IMR-90 (cell line): ENCODE results near the gene EOLA2. TPM values are rescaled to one million over a fixed set of nuclear protein-coding genes. Genes with fewer than 3 reads are reported as not detected.
"Not testable (repeated sequence)": the region's sequence is repeated elsewhere in the genome, so short reads cannot be mapped to it uniquely, and the experiment has no call there.

ENCODE experiments used
- ATAC-seq: fragments of 200-7000 bp; cut with Tn5 transposase; 2 replicates; pipeline ENCODE4 v1.9.1; 2020; ENCODE audit warnings: low read depth, mild to moderate bottlenecking, moderate library complexity
- BruUV-seq: library from RNA; stranded (reverse); fragments of 400-500 nt; replicated peaks from 2 replicates; lab custom pipeline; 2021; lab: Mats Ljungman, UMichigan
- CTCF ChIA-PET: fragments of 300-600 bp; formaldehyde crosslinking; extraction: SDS; loops from one replicate; lab custom pipeline; 2021; ENCODE audit warnings: antibody characterized with exemption; lab: Yijun Ruan, JAX
- POLR2A ChIA-PET: fragments of 300-600 bp; sonication (Branson Sonifier 250); formaldehyde crosslinking; loops from one replicate; lab custom pipeline; 2022; ENCODE audit warnings: antibody characterized with exemption; ENCODE audit not compliant: unreplicated experiment; lab: Charles Lee
- DNase-seq: peaks from one replicate; pipeline ENCODE4 v3.0.0; 2013
- H2AFZ ChIP-seq: replicated peaks from 2 replicates; pipeline ENCODE3; 2013; ENCODE audit warnings: low read length, mild to moderate bottlenecking; ENCODE audit not compliant: poor library complexity
- H2AK5ac ChIP-seq: 2 replicates; pipeline ENCODE4 v1.6.1; 2013; ENCODE audit warnings: low read depth, low read length, inconsistent platforms
- H2AK9ac ChIP-seq: replicated peaks from 2 replicates; pipeline ENCODE3; 2013; ENCODE audit warnings: mild to moderate bottlenecking, low read depth, low read length, moderate library complexity; ENCODE audit not compliant: poor library complexity
- H2BK120ac ChIP-seq: 2 replicates; pipeline ENCODE4 v1.6.1; 2013; ENCODE audit warnings: low read depth, low read length, inconsistent platforms
- H2BK15ac ChIP-seq: 3 replicates; pipeline ENCODE4 v1.6.1; 2013; ENCODE audit warnings: low read depth, low read length, inconsistent platforms
- H2BK20ac ChIP-seq: 2 replicates; pipeline ENCODE4 v1.6.1; 2013; ENCODE audit warnings: low read depth, mild to moderate bottlenecking, inconsistent platforms, low read length, moderate library complexity
- H2BK5ac ChIP-seq: 2 replicates; pipeline ENCODE4 v1.6.1; 2013; ENCODE audit warnings: mild to moderate bottlenecking, low read depth, low read length, inconsistent platforms; ENCODE audit not compliant: poor library complexity, severe bottlenecking
- H3K14ac ChIP-seq: replicated peaks from 2 replicates; pipeline ENCODE4 v1.6.1; 2013; ENCODE audit warnings: low read depth, low read length, inconsistent platforms
- H3K18ac ChIP-seq: 2 replicates; pipeline ENCODE4 v1.6.1; 2013; ENCODE audit warnings: low read depth, low read length, control low read depth
- H3K23ac ChIP-seq: 2 replicates; pipeline ENCODE4 v1.6.1; 2013; ENCODE audit warnings: low read depth, low read length, inconsistent platforms
- H3K27ac ChIP-seq: 2 replicates; pipeline ENCODE4 v1.5.1; 2013; ENCODE audit warnings: mild to moderate bottlenecking, control low read depth, low read length; ENCODE audit not compliant: insufficient read depth
- H3K27me3 ChIP-seq: 2 replicates; pipeline ENCODE4 v1.6.1; 2013; ENCODE audit warnings: low read length; ENCODE audit not compliant: control insufficient read depth, insufficient read depth
- H3K36me3 ChIP-seq: 2 replicates; pipeline ENCODE4 v1.6.1; 2013; ENCODE audit warnings: low read length, mixed read lengths; ENCODE audit not compliant: control insufficient read depth, insufficient read depth
- H3K4ac ChIP-seq: 2 replicates; pipeline ENCODE4 v1.6.1; 2013; ENCODE audit warnings: low read depth, low read length, inconsistent platforms
- H3K4me1 ChIP-seq: 2 replicates; pipeline ENCODE4 v1.6.1; 2013; ENCODE audit warnings: low read length, mixed read lengths; ENCODE audit not compliant: control insufficient read depth, insufficient read depth
- H3K4me2 ChIP-seq: 2 replicates; pipeline ENCODE4 v1.6.1; 2013; ENCODE audit warnings: low read depth, mild to moderate bottlenecking, control low read depth, low read length, moderate library complexity
- H3K4me3 ChIP-seq: 2 replicates; pipeline ENCODE4 v1.5.1; 2013; ENCODE audit warnings: low read depth, mild to moderate bottlenecking, control low read depth, low read length, moderate library complexity; ENCODE audit not compliant: insufficient read depth
- H3K56ac ChIP-seq: 2 replicates; pipeline ENCODE4 v1.6.1; 2013; ENCODE audit warnings: low read length, inconsistent platforms; ENCODE audit not compliant: insufficient read depth; ENCODE audit errors: extremely low read depth
- H3K79me1 ChIP-seq, 2 experiments: 2 replicates each; pipeline ENCODE4 v1.6.1; 2013; ENCODE audit warnings: low read length in 2 of 2, inconsistent platforms in 1 of 2, low read depth in 1 of 2
- H3K9ac ChIP-seq: 2 replicates; pipeline ENCODE4 v1.6.1; 2013; ENCODE audit warnings: low read depth, low read length, control low read depth
- H3K9me1 ChIP-seq: 2 replicates; pipeline ENCODE4 v1.6.1; 2013; ENCODE audit warnings: low read length, inconsistent platforms; ENCODE audit not compliant: insufficient read depth
- H3K9me3 ChIP-seq: 2 replicates; pipeline ENCODE4 v1.6.1; 2013; ENCODE audit warnings: low read length; ENCODE audit not compliant: control insufficient read depth, insufficient read depth
- H4K20me1 ChIP-seq: 2 replicates; pipeline ENCODE4 v1.6.1; 2013; ENCODE audit warnings: low read length, inconsistent platforms; ENCODE audit not compliant: insufficient read depth
- H4K5ac ChIP-seq: 2 replicates; pipeline ENCODE4 v1.6.1; 2013; ENCODE audit warnings: mild to moderate bottlenecking, low read depth, low read length, control low read depth
- H4K8ac ChIP-seq, 2 experiments: 2 replicates each; pipeline ENCODE4 v1.6.1; 2013; ENCODE audit warnings: low read depth in 2 of 2, low read length in 2 of 2, control low read depth in 1 of 2, inconsistent platforms in 1 of 2
- H4K91ac ChIP-seq: 2 replicates; pipeline ENCODE4 v1.6.1; 2013; ENCODE audit warnings: low read depth, low read length, inconsistent platforms; ENCODE audit not compliant: insufficient read depth
- WGBS, 2 experiments: methylation state at CpG; one replicate each; pipeline versions ENCODE4 v1.1.5 to v1.1.7; 2013; ENCODE audit warnings: missing lambda C conversion rate in 2 of 2; ENCODE audit not compliant: insufficient read length in 1 of 2; ENCODE audit errors: extremely low coverage in 2 of 2; 5-methylcytosine and 5-hydroxymethylcytosine counted together
- dilution Hi-C: fragments of 300-500 bp; cut with HindIII; formaldehyde crosslinking; loops from one replicate; pipeline ENCODE4 v1.14.3; 2018; ENCODE audit warnings: low sequenced_read_pairs; ENCODE audit not compliant: unreplicated experiment
- in situ Hi-C: fragments of 300-500 bp; cut with MboI; formaldehyde crosslinking; loops from 3 replicates; pipeline ENCODE4 v1.14.3; 2019; ENCODE audit warnings: low sequenced_read_pairs, inconsistent platforms, mixed read lengths
- intact Hi-C: fragments of 100-400 bp; cut with micrococcal nuclease; formaldehyde crosslinking; loops from 2 replicates; pipeline ENCODE4 v1.10.0; 2022
- polyA plus RNA-seq, 3 experiments: library from polyadenylated mRNA; depleted of rRNA; stranded (reverse); fragments of >200 nt; gene quantifications; 2 replicates each; pipeline ENCODE4 v1.2.3, GENCODE V29; 2012; ENCODE audit warnings: low replicate concordance in 1 of 3
- total RNA-seq: library from RNA; depleted of rRNA; stranded (reverse); fragments of >200 nt; gene quantifications from 2 replicates; pipeline ENCODE4 v1.2.3, GENCODE V29; 2012

EOLA2 gene
- total and polyA plus RNA-seq, 2 of the 4 experiments (the other 2 are of a cell fraction) = 23.7 to 46.5 TPM

DNA sequence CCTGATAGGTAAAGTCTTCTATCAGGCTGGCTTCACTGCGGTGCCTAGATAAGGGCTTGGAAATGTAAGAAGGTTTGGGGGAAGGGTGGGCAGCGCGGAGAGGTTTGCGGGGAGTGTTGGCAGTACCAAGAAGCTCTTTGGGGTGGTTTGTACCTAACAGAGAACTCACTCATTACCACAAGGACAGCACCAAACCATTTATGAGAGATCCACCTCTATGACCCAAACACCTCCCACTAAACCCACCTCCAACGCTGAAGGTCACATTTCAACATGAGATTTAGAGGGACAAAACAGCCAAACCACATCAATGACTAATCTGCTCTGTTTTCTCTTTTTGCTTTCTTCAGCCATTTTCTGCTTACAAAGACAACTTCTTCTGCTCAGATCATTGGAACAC lies 13.9 kb downstream of the EOLA2 start:
- H4K8ac ChIP-seq, H3K9me3 ChIP-seq, H2BK20ac ChIP-seq, H3K27ac ChIP-seq, H3K4me2 ChIP-seq, CTCF ChIA-PET, BruUV-seq, H3K9me1 ChIP-seq, H3K56ac ChIP-seq, H3K18ac ChIP-seq, H3K4me3 ChIP-seq, H3K14ac ChIP-seq, ATAC-seq, H3K23ac ChIP-seq, H3K36me3 ChIP-seq, H2AFZ ChIP-seq, H2AK5ac ChIP-seq, H4K5ac ChIP-seq, H2BK5ac ChIP-seq, H2BK120ac ChIP-seq, H3K79me1 ChIP-seq, H4K91ac ChIP-seq, in situ Hi-C loops, DNase-seq, POLR2A ChIA-PET, intact Hi-C loops, H3K27me3 ChIP-seq, H2BK15ac ChIP-seq, dilution Hi-C loops, H3K4me1 ChIP-seq, H4K20me1 ChIP-seq, H3K4ac ChIP-seq, H2AK9ac ChIP-seq, H3K9ac ChIP-seq: not testable (repeated sequence)
- no CpG with 5 or more reads among the region's 5 CpGs for WGBS, 2 experiments

DNA sequence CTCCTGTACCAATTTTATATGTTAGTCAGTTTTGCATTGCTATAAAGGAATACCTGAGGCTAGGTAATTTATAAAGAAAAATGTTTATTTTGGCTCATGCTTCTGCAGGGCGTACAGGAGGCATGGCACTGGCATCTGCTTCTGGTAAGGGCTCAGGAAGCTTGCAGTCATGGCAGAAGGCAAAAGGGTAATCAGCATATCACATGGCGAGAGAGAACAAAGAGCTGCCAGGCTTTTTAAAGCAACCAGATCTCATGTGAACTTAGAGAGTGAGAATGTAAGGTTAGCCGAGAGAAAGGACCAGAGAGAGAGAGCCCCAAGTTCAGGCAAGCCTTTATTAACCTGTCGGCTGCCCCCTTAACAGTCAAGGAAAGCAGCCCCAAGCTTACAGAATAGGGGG lies 14.5 kb downstream of the EOLA2 start:
- no CpG with 5 or more reads among the region's 4 CpGs for WGBS, 2 experiments

More for the DNA sequence above, 14.5 kb downstream of the EOLA2 start:
- H3K27ac ChIP-seq, H3K4me1 ChIP-seq, ATAC-seq, H3K56ac ChIP-seq, CTCF ChIA-PET, BruUV-seq, H3K9ac ChIP-seq, H2AK5ac ChIP-seq, H2AFZ ChIP-seq, intact Hi-C loops, H3K79me1 ChIP-seq, H4K5ac ChIP-seq, H4K8ac ChIP-seq, in situ Hi-C loops, H3K4ac ChIP-seq, H4K91ac ChIP-seq, H2BK15ac ChIP-seq, H3K9me1 ChIP-seq, H3K27me3 ChIP-seq, H4K20me1 ChIP-seq, H3K4me3 ChIP-seq, H2BK5ac ChIP-seq, POLR2A ChIA-PET, H3K23ac ChIP-seq, H2AK9ac ChIP-seq, dilution Hi-C loops, H3K14ac ChIP-seq, H3K18ac ChIP-seq, H2BK120ac ChIP-seq, H3K9me3 ChIP-seq, DNase-seq, H2BK20ac ChIP-seq, H3K36me3 ChIP-seq, H3K4me2 ChIP-seq: not testable (repeated sequence)
